Kidney (tissue), 14 donors: ENCODE results near the gene TNS3. TPM values are rescaled to one million over a fixed set of nuclear protein-coding genes. Genes with fewer than 3 reads are reported as not detected.
A peak's percentile ranks its signal among the peaks of the same experiment; 100 is the strongest.

Source experiments
- DNase-seq, 5 donors: peaks; one replicate each; pipeline ENCODE4 v3.0.0-alpha.2; 2013 to 2020
- FAIRE-seq: peaks from 2 replicates; lab custom pipeline; 2012; peaks lifted over from hg19 to GRCh38; lab: Jason Lieb, UNC
- H3K27ac ChIP-seq, 2 donors: one replicate each; pipeline ENCODE4 v1.7.0; 2013; ENCODE audit warnings: low read depth in 2 of 2, low read length in 2 of 2, inconsistent platforms in 1 of 2
- H3K27me3 ChIP-seq: one replicate; pipeline ENCODE4 v1.7.1; 2013; ENCODE audit warnings: low read length, inconsistent platforms; ENCODE audit not compliant: control insufficient read depth, insufficient read depth
- H3K36me3 ChIP-seq, 3 donors: one replicate each; pipeline versions ENCODE4 v1.7.0 to v1.7.1; 2013; ENCODE audit warnings: low read length in 3 of 3, control low read depth in 1 of 3, inconsistent platforms in 1 of 3; ENCODE audit not compliant: insufficient read depth in 3 of 3, control insufficient read depth in 2 of 3
- H3K4me1 ChIP-seq, 3 donors: one replicate each; pipeline versions ENCODE4 v1.7.0 to v1.7.1; 2013; ENCODE audit warnings: low read length in 3 of 3, inconsistent platforms in 1 of 3, low read depth in 1 of 3; ENCODE audit not compliant: control insufficient read depth in 2 of 3, insufficient read depth in 2 of 3
- H3K4me3 ChIP-seq, 3 donors: one replicate each; pipeline versions ENCODE4 v1.7.0 to v1.8.1; 2013; ENCODE audit warnings: low read length in 3 of 3, control low read depth in 1 of 3, inconsistent platforms in 1 of 3
- H3K9ac ChIP-seq, 3 donors: one replicate each; pipeline versions ENCODE4 v1.7.0 to v1.7.1; 2013; ENCODE audit warnings: low read length in 3 of 3, control low read depth in 1 of 3, inconsistent platforms in 1 of 3
- H3K9me3 ChIP-seq, 3 donors: one replicate each; pipeline versions ENCODE4 v1.7.0 to v1.7.1; 2013; ENCODE audit warnings: low read length in 3 of 3, control low read depth in 1 of 3, inconsistent platforms in 1 of 3; ENCODE audit not compliant: control insufficient read depth in 2 of 3, insufficient read depth in 1 of 3
- intact Hi-C: fragments of 100-400 bp; cut with DNase I; formaldehyde crosslinking; loops from one replicate; pipeline ENCODE4 v1.11.1; 2022
- polyA plus RNA-seq: library from polyadenylated mRNA; stranded (reverse); fragments of 350-450 nt; fragmentation: Illumina TruSeq; extraction: RNeasy Lipid Tissue Mini Kit (QIAGEN cat#74804); gene quantifications from one replicate; pipeline ENCODE4 v1.2.3, GENCODE V29; 2014; ENCODE audit warnings: low read depth, low replicate concordance; ENCODE audit not compliant: insufficient read depth
- total RNA-seq: library from RNA; stranded (reverse); fragmentation: NEBNext Ultra II Directional; extraction: Animal tissue kit (Norgen Biotek cat#: 25700); gene quantifications from one replicate; pipeline ENCODE4 v1.2.1, GENCODE V29; 2021
- TF ChIP-seq, protein P1 (sequence below): IDR thresholded peaks from 3 replicates; pipeline ENCODE4 v1.5.1; 2012; ENCODE audit warnings: mild to moderate bottlenecking, moderate library complexity, borderline replicate concordance; ENCODE audit not compliant: insufficient read depth; ENCODE audit errors: extremely low read depth
- donor health status: control.
- donor health status: control.
- donor health status: control.
- donor health status: control.
- donor health status: control.
- donor health status: DM: yes; HTN: yes; CAD: no.
- donor health status: Normal renal cell carcinoma (clear cell type).

TNS3 gene
- total and polyA plus RNA-seq, 2 donors from 2014 or later, result 38.4 to 198 TPM

DNA sequence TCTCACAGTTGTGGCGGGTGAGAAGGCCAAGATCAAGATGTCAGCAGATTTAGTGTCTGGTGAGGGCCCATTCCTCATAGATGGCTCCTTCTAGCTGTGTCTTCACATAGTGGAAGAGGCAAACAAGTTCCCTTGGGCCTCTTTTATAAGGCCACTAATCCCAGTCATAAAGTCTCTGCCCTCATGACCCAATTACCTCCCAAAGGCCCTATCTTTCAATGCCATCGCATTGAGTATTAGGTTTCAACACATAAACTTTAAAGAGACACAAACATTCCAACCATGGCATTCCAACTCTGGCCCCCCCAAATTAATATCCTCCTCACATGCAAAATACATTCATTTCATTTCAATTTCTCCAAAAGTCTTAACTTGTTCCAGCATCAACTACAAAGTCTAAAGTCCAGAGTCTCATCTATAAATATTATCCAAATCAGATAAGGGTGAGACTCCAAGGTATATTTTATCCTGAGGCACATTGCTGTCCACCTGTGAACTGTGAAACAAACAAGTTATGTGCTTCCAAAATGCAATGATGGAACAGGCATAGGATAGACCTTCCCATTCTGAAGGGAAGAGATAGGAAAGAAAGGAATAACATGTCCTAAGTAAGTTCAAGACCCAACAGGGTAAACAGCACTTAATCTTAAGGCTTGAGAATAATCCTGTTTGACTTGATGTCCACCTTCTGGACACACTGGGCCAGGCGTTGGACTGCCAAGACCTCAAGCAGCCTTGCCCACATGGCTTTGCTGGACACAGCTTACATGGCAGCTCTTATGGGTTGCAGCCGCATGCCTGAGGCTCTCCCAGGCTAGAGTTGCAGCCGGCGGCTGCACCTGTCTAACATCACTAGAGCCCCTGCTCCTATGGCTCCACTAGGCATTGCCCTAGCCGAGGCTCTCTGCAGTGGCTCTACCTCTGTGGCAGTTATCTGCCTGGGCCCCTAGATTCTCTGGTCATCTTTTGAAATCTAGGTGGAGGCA lies 312.8 kb downstream of the TNS3 start:
- H3K36me3 ChIP-seq, result no peaks in the 10 kb centered on the region
- TF ChIP-seq, protein P1, sequence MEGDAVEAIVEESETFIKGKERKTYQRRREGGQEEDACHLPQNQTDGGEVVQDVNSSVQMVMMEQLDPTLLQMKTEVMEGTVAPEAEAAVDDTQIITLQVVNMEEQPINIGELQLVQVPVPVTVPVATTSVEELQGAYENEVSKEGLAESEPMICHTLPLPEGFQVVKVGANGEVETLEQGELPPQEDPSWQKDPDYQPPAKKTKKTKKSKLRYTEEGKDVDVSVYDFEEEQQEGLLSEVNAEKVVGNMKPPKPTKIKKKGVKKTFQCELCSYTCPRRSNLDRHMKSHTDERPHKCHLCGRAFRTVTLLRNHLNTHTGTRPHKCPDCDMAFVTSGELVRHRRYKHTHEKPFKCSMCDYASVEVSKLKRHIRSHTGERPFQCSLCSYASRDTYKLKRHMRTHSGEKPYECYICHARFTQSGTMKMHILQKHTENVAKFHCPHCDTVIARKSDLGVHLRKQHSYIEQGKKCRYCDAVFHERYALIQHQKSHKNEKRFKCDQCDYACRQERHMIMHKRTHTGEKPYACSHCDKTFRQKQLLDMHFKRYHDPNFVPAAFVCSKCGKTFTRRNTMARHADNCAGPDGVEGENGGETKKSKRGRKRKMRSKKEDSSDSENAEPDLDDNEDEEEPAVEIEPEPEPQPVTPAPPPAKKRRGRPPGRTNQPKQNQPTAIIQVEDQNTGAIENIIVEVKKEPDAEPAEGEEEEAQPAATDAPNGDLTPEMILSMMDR, result no peak
- no peak overlapping the region for H3K4me3 ChIP-seq
- peaks cover 0 to 6% (median 5%) of the 10 kb centered on the region in 3 donors for H3K4me1 ChIP-seq
- intact Hi-C loops, result no loop called here
- no peaks in the 10 kb centered on the region for H3K9me3 ChIP-seq
- H3K27me3 ChIP-seq, result no peaks in the 10 kb centered on the region
- FAIRE-seq (no peak), DNase-seq (peak in 1 of 5 donors; percentile 10)
- no peak overlapping the region for H3K9ac ChIP-seq
- no peak overlapping the region for H3K27ac ChIP-seq

DNA sequence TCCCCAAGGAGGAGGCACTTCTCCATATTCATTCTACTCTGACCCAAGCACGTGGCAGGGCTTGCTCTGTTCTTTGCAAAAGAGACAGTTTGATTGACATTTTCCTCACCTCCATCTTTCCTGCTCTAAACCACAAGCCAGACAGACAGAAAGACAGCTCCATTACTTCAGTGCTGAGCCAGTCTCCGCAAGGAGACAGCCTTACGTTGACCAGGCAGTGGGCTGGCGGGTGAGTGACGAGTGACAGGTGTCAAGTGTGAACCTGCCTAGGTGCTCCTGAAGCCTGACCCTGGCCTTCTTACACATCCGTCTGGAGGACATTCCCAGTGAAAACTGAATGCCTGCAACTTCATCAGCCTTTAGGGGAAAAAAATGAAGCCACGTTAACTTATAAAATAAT lies 314.6 kb downstream of the TNS3 start:
- Histone ChIP-seq H3K27ac (peak overlapping the region; percentile 70 to 85), H3K4me3 (no peak overlapping the region), H3K9me3 (no peaks in the 10 kb centered on the region), H3K36me3 (no peaks in the 10 kb centered on the region), H3K9ac (no peak overlapping the region), H3K27me3 (no peaks in the 10 kb centered on the region), H3K4me1 (peaks cover 0 to 6% (median 5%) of the 10 kb centered on the region in 3 donors)
- intact Hi-C loops, result no loop called here
- DNase-seq, result no peak
- TF ChIP-seq, protein P1, result no peak
- FAIRE-seq, result no peak

DNA sequence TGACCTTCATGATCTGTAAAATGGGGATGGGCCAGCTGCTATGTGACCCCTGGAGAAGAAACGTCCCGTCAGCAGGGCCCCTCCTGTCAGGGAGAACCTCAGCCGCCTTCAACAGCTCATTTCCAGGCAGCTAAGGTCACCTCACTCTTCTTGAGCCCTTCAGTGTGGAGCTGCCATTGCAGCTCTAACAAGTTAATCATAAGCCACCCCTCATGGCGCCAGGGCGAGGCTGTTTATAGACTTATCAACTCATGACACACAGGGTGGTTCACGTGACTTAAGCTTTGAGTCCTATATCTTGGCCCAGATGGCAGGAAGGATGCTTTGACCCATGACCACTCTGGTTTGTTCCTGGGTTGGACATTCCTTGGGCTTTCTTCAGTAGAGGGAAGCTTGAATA lies 315.1 kb downstream of the TNS3 start:
- TF ChIP-seq, protein P1, result no peak
- no peak for FAIRE-seq
- no peak overlapping the region for H3K9ac ChIP-seq
- H3K36me3 ChIP-seq, result no peaks in the 10 kb centered on the region
- no peak overlapping the region for H3K4me3 ChIP-seq
- DNase-seq, result peak; percentile 31 to 88 (median 62)
- no peaks in the 10 kb centered on the region for H3K27me3 ChIP-seq
- intact Hi-C loops, result no loop called here
- peak overlapping the region; percentile 70 to 85 for H3K27ac ChIP-seq
- H3K4me1 ChIP-seq, result peaks cover 0 to 6% (median 5%) of the 10 kb centered on the region in 3 donors
- H3K9me3 ChIP-seq, result no peaks in the 10 kb centered on the region
